Thymus (tissue), 11 donors: Measurements from ENCODE around the gene RSRC1. TPM values are rescaled to one million over a fixed set of nuclear protein-coding genes. Genes with fewer than 3 reads are reported as not detected.

Experiments
- DNase-seq, 9 donors: peaks; one replicate each; pipeline ENCODE4 v3.0.0-alpha.2; 2013; ENCODE audit warnings: low spot score in 9 of 9, low read depth in 6 of 9, missing footprints in 1 of 9
- H3K27ac ChIP-seq, 2 donors: one replicate each; pipeline ENCODE4 v1.5.1; 2013; ENCODE audit warnings: control low read depth in 1 of 2, low read depth in 1 of 2, low read length in 1 of 2, mild to moderate bottlenecking in 1 of 2, moderate library complexity in 1 of 2
- H3K27me3 ChIP-seq, 2 donors: one replicate each; pipeline ENCODE4 v1.5.1; 2013; ENCODE audit warnings: low read length in 1 of 2; ENCODE audit not compliant: control insufficient read depth in 2 of 2, insufficient read depth in 1 of 2
- H3K36me3 ChIP-seq, 2 donors: one replicate each; pipeline ENCODE4 v1.5.1; 2013; ENCODE audit warnings: low read length in 1 of 2, mild to moderate bottlenecking in 1 of 2, moderate library complexity in 1 of 2; ENCODE audit not compliant: control insufficient read depth in 2 of 2, insufficient read depth in 2 of 2
- H3K4me1 ChIP-seq, 2 donors: one replicate each; pipeline ENCODE4 v1.5.1; 2013; ENCODE audit warnings: low read length in 2 of 2; ENCODE audit not compliant: control insufficient read depth in 2 of 2, insufficient read depth in 2 of 2
- H3K4me3 ChIP-seq, 2 donors: one replicate each; pipeline ENCODE4 v1.5.1; 2013; ENCODE audit warnings: low read length in 2 of 2, control low read depth in 1 of 2, mild to moderate bottlenecking in 1 of 2
- H3K9me3 ChIP-seq, 2 donors: one replicate each; pipeline ENCODE4 v1.5.1; 2013; ENCODE audit warnings: low read length in 1 of 2, mild to moderate bottlenecking in 1 of 2; ENCODE audit not compliant: control insufficient read depth in 2 of 2, insufficient read depth in 1 of 2
- WGBS: extraction: QIAGEN DNeasy Blood & Tissue Kit; methylation state at CpG from one replicate; pipeline ENCODE4 v1.1.7; 2013; 5-methylcytosine and 5-hydroxymethylcytosine counted together
- polyA plus RNA-seq: library from polyadenylated mRNA; stranded (reverse); fragments of 200-250 nt; gene quantifications from one replicate; pipeline ENCODE4 v1.2.3, GENCODE V29; 2013
- total RNA-seq: library from RNA; stranded (reverse); fragments of 120-200 nt; gene quantifications from one replicate; pipeline ENCODE4 v1.2.4, GENCODE V29; 2013
- donor health status: healthy.

The RSRC1 gene
- total and polyA plus RNA-seq, 2 donors, result 19.4 to 44.3 TPM

- H3K4me1 ChIP-seq, result no peaks in the 10 kb centered on the region
- no peak for DNase-seq
- over 99% methylated on average over 2 of the region's 2 CpGs for WGBS
These were observed 30.5 kb downstream of the RSRC1 start for GRCh38 chr3:158140396-158140795.

GRCh38 chr3:158148218-158148617 lies 38.3 kb downstream of the RSRC1 start:
- no peaks in the 10 kb centered on the region for H3K9me3 ChIP-seq
- no peak overlapping the region for H3K27ac ChIP-seq
- no peaks in the 10 kb centered on the region for H3K27me3 ChIP-seq
- no peak for DNase-seq
- WGBS, result 64% methylated on average over 2 of the region's 2 CpGs
- H3K4me3 ChIP-seq, result no peak overlapping the region
- no peaks in the 10 kb centered on the region for H3K36me3 ChIP-seq
- no peaks in the 10 kb centered on the region for H3K4me1 ChIP-seq

More at GRCh38 chr3:158140396-158140795, 30.5 kb downstream of the RSRC1 start:
- H3K36me3 ChIP-seq, result no peaks in the 10 kb centered on the region
- H3K9me3 ChIP-seq, result no peaks in the 10 kb centered on the region
- no peak overlapping the region for H3K27ac ChIP-seq
- no peak overlapping the region for H3K4me3 ChIP-seq
- no peaks in the 10 kb centered on the region for H3K27me3 ChIP-seq

GRCh38 chr3:158152186-158152585 lies 42.3 kb downstream of the RSRC1 start:
- Histone ChIP-seq H3K4me3 (no peak overlapping the region), H3K27me3 (no peaks in the 10 kb centered on the region), H3K27ac (no peak overlapping the region), H3K4me1 (no peaks in the 10 kb centered on the region), H3K36me3 (no peaks in the 10 kb centered on the region), H3K9me3 (no peaks in the 10 kb centered on the region)
- DNase-seq, result no peak
- 95% methylated on average over 2 of the region's 2 CpGs for WGBS

- no peak overlapping the region for H3K4me3 ChIP-seq
- no peak for DNase-seq
These were observed 49.1 kb downstream of the RSRC1 start for GRCh38 chr3:158158969-158159368.

GRCh38 chr3:158159714-158160113 lies 49.8 kb downstream of the RSRC1 start:
- Histone ChIP-seq H3K9me3 (no peaks in the 10 kb centered on the region), H3K36me3 (no peaks in the 10 kb centered on the region), H3K4me1 (no peaks in the 10 kb centered on the region), H3K4me3 (no peak overlapping the region), H3K27me3 (no peaks in the 10 kb centered on the region), H3K27ac (no peak overlapping the region)
- no peak for DNase-seq
- 99% methylated on average over 3 of the region's 3 CpGs for WGBS

More at GRCh38 chr3:158158969-158159368, 49.1 kb downstream of the RSRC1 start:
- H3K27ac ChIP-seq, result no peak overlapping the region
- H3K27me3 ChIP-seq, result no peaks in the 10 kb centered on the region
- no peaks in the 10 kb centered on the region for H3K36me3 ChIP-seq
- H3K4me1 ChIP-seq, result no peaks in the 10 kb centered on the region
- no peaks in the 10 kb centered on the region for H3K9me3 ChIP-seq

- Histone ChIP-seq H3K9me3 (no peaks in the 10 kb centered on the region), H3K27me3 (no peaks in the 10 kb centered on the region), H3K4me3 (no peak overlapping the region), H3K27ac (no peak overlapping the region), H3K4me1 (no peaks in the 10 kb centered on the region), H3K36me3 (no peaks in the 10 kb centered on the region)
- DNase-seq, result no peak
These were observed 51.1 kb downstream of the RSRC1 start for GRCh38 chr3:158160958-158161357.

GRCh38 chr3:158165141-158165655 lies 55.3 kb downstream of the RSRC1 start:
- no peaks in the 10 kb centered on the region for H3K27me3 ChIP-seq
- no peaks in the 10 kb centered on the region for H3K4me1 ChIP-seq
- H3K4me3 ChIP-seq, result no peak overlapping the region
- WGBS, result 98% methylated on average over 5 of the region's 5 CpGs
- no peaks in the 10 kb centered on the region for H3K9me3 ChIP-seq
- DNase-seq, result no peak
- H3K36me3 ChIP-seq, result no peaks in the 10 kb centered on the region
- no peak overlapping the region for H3K27ac ChIP-seq

GRCh38 chr3:158165730-158166129 lies 55.8 kb downstream of the RSRC1 start:
- no peak for DNase-seq
- no peak overlapping the region for H3K4me3 ChIP-seq
- no peaks in the 10 kb centered on the region for H3K4me1 ChIP-seq
- no peaks in the 10 kb centered on the region for H3K36me3 ChIP-seq
- H3K9me3 ChIP-seq, result no peaks in the 10 kb centered on the region
- H3K27me3 ChIP-seq, result no peaks in the 10 kb centered on the region
- H3K27ac ChIP-seq, result no peak overlapping the region

GRCh38 chr3:158166223-158166622 lies 56.3 kb downstream of the RSRC1 start:
- no peaks in the 10 kb centered on the region for H3K4me1 ChIP-seq
- no peaks in the 10 kb centered on the region for H3K36me3 ChIP-seq
- H3K27me3 ChIP-seq, result no peaks in the 10 kb centered on the region
- H3K9me3 ChIP-seq, result no peaks in the 10 kb centered on the region
- H3K27ac ChIP-seq, result no peak overlapping the region
- 98% methylated on average over 2 of the region's 2 CpGs for WGBS
- H3K4me3 ChIP-seq, result no peak overlapping the region
- no peak for DNase-seq
